Measurements from ENCODE around the gene PLXDC2.
"Not testable (repeated sequence)": the region's sequence is repeated elsewhere in the genome, so short reads cannot be mapped to it uniquely, and the experiment has no call there.

PLXDC2 gene

GRCh38 chr10:19816411-19817230 lies at the start of gene PLXDC2:
TSS of gene PLXDC2 (plus strand) at chr10:19816432.
- peak; percentile 39 for DNase-seq

GRCh38 chr10:19767876-19768275 lies 48.4 kb upstream of the PLXDC2 start:
- DNase-seq: no peak

DNA sequence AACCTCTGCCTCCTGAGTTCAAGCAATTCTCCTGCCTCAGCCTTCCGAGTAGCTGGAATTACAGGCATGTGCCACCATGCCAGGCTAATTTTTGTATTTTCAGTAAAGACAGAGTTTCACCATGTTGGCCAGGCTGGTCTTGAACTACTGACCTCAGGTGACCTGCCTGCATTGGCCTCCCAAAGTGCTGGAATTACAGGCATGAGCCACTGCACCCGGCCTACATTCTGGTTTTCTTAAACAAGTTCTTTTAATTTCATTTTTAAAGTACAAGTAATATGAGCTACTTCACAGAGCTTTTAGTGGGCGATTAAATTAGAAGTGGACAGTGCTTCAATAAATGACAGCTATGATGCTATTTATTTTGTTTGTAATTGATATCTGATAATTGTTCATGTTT lies 46.4 kb upstream of the PLXDC2 start:
- DNase-seq: not testable (repeated sequence)

DNA sequence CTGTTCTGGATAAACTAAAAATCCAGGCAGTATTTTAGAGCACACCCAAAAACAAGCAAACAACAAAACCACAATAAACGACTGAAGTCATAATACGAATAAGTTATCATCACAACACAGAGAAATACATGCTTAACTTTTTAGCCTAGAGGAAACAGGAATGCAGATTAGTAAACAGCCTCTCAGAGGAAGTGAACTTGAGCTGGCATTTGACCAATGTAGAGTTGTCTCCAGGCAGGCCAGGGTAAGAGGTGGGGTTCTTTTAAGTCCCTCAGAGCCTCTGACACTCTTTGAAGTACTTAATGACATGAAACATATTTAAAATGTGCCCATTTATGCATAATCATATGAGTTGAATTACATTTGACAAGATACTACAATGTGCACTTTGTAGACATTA lies 43.3 kb upstream of the PLXDC2 start:
- no peak for DNase-seq

DNA sequence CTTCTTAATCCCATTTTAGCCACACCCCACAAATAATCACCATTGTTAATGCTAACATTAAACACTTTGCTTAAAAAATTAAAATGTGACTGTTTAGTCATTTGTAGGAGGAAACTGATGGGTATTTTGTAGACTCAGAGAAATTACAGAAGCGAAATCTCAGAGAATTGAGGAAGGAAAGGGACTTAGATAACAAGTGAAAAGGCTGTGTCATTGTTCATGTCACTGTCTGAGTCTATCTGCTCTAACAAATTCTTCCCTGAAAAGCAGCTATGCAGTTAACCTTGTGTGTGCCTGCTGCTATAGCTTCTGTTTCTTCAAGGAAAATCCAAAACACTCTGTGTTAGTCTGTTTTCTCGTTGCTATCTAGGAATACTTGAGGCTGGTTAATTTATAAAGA lies 40.9 kb upstream of the PLXDC2 start:
- no peak for DNase-seq

DNA sequence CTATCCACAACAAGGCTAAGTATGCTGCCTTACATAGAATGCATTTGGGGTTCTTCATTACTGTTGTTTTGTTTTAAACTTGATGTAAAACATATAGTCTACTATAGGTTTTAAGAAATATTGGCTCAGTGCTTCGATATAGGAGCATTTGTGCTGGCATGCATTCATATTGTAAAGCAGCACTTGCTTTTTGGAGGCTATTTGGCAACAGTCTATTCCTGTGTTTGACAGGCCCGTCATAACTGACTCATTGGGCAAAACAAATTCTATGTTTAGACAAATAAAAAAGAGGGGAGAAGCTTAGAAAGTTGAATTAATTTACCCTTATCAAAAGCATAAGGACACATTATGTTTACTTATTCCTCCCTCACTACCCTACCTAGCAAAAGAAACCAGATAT lies 38.4 kb upstream of the PLXDC2 start:
- DNase-seq: no peak

- no peak for DNase-seq
Observed at GRCh38 chr10:19778996-19779395, 37.2 kb upstream of the PLXDC2 start.

DNA sequence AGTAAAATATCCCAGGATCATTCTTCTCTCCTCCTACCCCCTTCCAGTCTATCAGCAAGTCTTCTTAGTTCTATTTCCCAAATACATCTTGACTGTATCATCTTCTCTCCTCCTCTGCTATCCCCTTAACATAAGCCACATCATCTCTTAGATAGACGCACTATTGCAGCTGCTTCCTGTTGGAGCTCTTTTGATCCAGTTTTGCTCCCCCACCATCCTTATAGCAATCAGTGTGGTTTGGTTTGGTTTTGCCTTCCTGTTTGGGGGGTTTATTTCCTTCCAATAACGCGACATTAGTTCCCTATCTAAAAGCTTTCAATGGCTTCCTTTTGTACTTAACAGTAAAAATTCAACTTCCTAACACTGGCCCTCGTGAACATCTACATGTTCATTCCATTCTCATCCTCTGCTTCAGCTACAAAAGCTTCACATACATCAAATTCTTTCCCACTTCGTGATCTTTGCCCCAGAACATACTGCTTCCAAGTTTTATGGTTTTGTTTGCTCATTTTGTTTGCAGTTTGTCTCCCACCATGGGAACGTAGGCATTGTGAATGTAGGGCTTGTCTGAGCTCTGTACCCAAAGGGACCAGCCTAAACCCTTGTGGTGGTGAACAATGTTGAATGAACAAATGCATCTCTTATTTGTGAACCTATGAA lies 33.7 kb upstream of the PLXDC2 start:
- no peak for DNase-seq

DNA sequence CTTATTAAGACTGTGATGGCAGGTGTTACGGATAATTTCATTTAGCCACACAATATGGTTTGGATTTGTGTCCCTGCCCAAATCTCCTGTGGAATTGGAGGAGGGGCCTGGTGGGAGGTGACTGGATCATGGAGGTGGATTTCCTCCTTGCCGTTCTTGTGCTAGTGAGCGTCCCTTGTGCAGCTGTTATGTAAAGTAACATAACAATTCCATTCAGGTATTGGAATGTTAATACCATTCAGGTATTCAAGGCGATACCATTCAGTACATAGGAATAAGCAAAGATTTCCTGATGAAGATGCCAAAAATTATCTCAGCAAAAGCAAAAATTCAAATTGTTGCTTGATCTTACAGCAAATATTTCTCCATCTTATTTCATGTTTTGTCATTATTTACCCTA lies 32.5 kb upstream of the PLXDC2 start:
- no peak for DNase-seq

GRCh38 chr10:19785366-19785765 lies 30.9 kb upstream of the PLXDC2 start:
- no peak for DNase-seq

- peak; percentile 36 for DNase-seq
Observed at GRCh38 chr10:19788075-19788686, 28.1 kb upstream of the PLXDC2 start.

GRCh38 chr10:19788902-19789301 lies 27.3 kb upstream of the PLXDC2 start:
- DNase-seq: no peak

DNA sequence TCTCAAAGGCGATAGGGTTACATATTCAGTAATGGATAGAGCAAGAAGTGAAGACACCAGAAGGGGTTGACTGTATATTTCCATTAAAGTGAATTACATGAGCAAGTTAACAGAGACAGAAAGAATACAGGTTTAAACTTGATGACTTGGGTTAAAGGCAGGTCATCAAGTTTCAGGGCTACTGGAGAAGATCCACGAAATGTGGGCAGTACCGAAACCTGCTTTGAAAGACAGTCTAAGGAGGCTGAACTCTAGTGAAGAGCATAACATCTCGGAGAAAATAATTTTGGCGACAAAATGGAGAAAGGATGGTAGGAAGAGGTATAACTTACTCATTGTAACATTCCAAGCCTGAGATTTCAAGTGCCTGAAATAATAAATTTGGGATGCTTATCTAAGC lies 26.6 kb upstream of the PLXDC2 start:
- no peak for DNase-seq

GRCh38 chr10:19791032-19791431 lies 25.2 kb upstream of the PLXDC2 start:
- no peak for DNase-seq

DNA sequence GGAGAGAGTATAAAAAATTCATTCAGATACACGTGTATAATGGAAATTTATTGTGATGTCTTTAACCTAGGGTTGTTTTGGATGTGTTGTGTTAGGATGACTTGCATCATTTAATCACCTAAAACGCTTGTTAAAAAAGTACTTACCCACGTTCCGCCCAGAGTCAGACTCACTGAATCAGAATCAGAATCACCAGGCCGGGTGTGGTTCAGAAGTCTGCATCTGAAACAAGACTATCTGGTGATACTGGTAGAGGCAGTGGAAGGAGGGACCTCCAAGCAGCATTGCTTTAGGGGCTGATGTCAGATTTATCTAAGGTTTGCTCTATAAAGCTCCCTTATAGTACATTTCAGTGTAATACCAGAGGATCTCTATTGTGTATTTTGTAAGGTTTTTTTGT lies 20.5 kb upstream of the PLXDC2 start:
- no peak for DNase-seq

DNA sequence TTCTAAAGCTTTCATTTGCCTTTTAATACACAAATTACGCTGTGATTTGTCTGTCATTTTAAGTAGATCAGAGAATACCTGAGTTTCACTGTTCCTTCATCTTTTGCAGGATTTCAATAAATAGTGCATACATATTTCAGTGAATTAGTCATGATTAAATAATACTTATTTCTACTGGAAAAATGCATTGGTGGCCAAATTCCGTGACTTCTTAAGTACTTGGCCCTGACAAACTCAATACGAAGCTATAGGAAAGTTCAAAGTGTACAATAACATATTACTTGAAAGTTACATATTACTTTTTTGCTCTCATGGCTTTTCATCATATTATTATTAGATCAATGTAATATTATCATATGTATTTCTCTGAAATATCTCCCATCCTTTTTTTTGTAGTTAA lies 16.1 kb upstream of the PLXDC2 start:
- no peak for DNase-seq

DNA sequence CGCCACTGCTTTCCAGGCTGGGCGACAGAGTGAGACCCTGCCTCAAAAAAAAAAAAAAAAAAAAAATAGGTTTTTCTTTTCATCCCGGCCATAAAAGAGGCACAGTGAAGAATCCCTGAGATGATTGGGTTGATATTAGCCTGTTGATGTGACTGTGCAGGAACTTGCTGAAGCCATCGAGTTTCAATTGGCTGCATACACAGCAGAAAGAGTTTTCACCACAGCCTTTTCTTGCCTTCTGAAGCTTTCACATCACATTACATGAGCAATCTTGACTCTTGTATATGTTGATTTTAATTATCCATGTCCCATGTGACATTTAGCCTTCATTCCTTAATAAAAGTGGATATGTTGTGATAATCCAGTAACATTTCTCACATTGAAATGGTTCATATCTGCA lies 14.9 kb upstream of the PLXDC2 start:
- no peak for DNase-seq

GRCh38 chr10:19803676-19804075 lies 12.6 kb upstream of the PLXDC2 start:
- no peak for DNase-seq

GRCh38 chr10:19809481-19809880 lies 6.8 kb upstream of the PLXDC2 start:
- DNase-seq: no peak

DNA sequence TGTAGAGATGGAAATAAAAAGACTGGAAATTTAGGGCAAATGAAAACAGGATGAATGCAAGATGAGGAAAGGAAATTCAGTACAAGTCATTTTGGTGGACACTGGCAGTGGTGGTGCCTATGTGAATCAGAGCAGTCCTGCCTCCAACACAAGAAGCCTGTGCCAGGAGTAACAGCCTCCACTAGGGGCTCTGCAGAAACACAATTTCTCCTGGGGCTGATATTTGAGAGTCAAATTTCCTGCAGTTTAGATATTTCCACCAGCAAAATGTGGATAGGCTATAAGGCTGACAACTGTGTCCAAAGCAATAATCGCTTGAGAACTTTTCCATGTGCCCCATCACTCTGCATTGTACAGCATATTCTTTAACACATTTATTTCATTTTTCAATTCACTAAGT lies 4.7 kb upstream of the PLXDC2 start:
- peak; percentile 18 for DNase-seq

GRCh38 chr10:19812976-19813375 lies 3.3 kb upstream of the PLXDC2 start:
- DNase-seq: no peak

- no peak for DNase-seq
Observed at GRCh38 chr10:19815036-19815730, 1.0 kb upstream of the PLXDC2 start.

- DNase-seq: peak; percentile 49
Observed at GRCh38 chr10:19815731-19816410, 361 bp upstream of the PLXDC2 start.

All from fibroblast of skin of right quadriceps (primary cell).